ENCODE measurements around the gene TPD52L3.
A peak's percentile ranks its signal among the peaks of the same experiment; 100 is the strongest.

The TPD52L3 gene

GRCh38 chr9:6328103-6328502 lies at the start of gene TPD52L3:
TPD52L3 (plus strand) TSS chr9:6328375; CDS start chr9:6328596, 221 bp downstream.
- TF ChIP-seq POLR2A (IDR thresholded peaks at IDR 0.05; ENCODE audit: extremely low read depth, insufficient read length) (no peak), MYC (IDR thresholded peaks at IDR 0.05; ENCODE audit: low read depth, low read length) (no peak), CTCF (IDR thresholded peaks at IDR 0.05; ENCODE audit: low read depth, low read length) (no peak)
- TF ChIP-seq, protein P1, sequence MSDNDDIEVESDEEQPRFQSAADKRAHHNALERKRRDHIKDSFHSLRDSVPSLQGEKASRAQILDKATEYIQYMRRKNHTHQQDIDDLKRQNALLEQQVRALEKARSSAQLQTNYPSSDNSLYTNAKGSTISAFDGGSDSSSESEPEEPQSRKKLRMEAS (IDR thresholded peaks at IDR 0.05; ENCODE audit: low read depth, low read length) = no peak
- no peak for DNase-seq (ENCODE audit: low read depth)
- H3K4me3 ChIP-seq (ENCODE audit: low read depth, low read length) = no peak within 1 kb of the TSS

- no peak overlapping the region for H3K4me3 ChIP-seq (ENCODE audit: low read depth, low read length)
- TF ChIP-seq MYC (IDR thresholded peaks at IDR 0.05; ENCODE audit: low read depth, low read length) (no peak), CTCF (IDR thresholded peaks at IDR 0.05; ENCODE audit: low read depth, low read length) (no peak), POLR2A (IDR thresholded peaks at IDR 0.05; ENCODE audit: extremely low read depth, insufficient read length) (no peak)
- TF ChIP-seq, protein P1 (IDR thresholded peaks at IDR 0.05; ENCODE audit: low read depth, low read length) = no peak
- DNase-seq (ENCODE audit: low read depth) = no peak
These were observed 26.3 kb upstream of the TPD52L3 start for GRCh38 chr9:6301858-6302257.

DNA sequence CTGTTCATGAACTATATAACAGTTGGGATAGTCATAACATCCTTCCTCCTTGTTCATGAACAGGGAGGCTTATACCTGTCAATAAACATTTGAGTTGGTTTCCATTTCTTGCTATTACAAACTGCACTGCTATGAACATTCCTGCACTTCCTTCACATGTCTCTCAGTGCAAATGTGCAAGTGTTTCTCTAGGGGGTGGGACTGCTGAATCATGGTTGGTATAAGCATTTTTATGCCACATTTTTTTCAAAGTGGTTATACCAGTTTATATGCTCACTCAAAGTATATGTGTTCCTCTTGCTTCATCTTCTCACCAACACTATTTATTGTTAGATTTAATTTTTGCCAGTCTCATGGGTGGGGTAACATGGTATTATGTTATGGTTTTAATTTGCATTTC lies 25.8 kb upstream of the TPD52L3 start:
- no peak for DNase-seq (ENCODE audit: low read depth)
- TF ChIP-seq POLR2A (IDR thresholded peaks at IDR 0.05; ENCODE audit: extremely low read depth, insufficient read length) = no peak
- no peak for TF ChIP-seq MYC (IDR thresholded peaks at IDR 0.05; ENCODE audit: low read depth, low read length)
- no peak for TF ChIP-seq CTCF (IDR thresholded peaks at IDR 0.05; ENCODE audit: low read depth, low read length)
- TF ChIP-seq, protein P1 (IDR thresholded peaks at IDR 0.05; ENCODE audit: low read depth, low read length) = no peak
- H3K4me3 ChIP-seq (ENCODE audit: low read depth, low read length) = no peak overlapping the region

DNA sequence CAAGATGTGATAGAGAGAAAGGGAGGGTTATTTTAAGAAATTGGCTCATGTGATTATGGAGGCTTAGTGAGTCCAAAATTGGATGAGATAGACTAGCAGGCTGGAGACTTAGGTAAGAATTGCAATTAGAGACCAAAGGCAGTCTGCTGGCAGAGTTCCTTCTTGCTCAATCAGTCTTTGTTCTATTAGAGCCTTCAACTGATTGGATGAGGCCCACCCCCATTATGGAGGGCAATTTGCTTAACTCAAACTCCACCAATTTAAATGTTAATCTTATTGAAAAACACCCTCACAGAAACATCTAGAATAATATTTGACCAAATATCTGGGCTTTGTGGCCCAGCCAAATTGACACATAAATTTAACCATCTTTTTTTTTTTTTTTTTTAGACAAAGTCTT lies 23.9 kb upstream of the TPD52L3 start:
- no peak overlapping the region for H3K4me3 ChIP-seq (ENCODE audit: low read depth, low read length)
- no peak for DNase-seq (ENCODE audit: low read depth)
- TF ChIP-seq CTCF (IDR thresholded peaks at IDR 0.05; ENCODE audit: low read depth, low read length) (no peak), POLR2A (IDR thresholded peaks at IDR 0.05; ENCODE audit: extremely low read depth, insufficient read length) (no peak), MYC (IDR thresholded peaks at IDR 0.05; ENCODE audit: low read depth, low read length) (no peak)
- TF ChIP-seq, protein P1 (IDR thresholded peaks at IDR 0.05; ENCODE audit: low read depth, low read length) = no peak

DNA sequence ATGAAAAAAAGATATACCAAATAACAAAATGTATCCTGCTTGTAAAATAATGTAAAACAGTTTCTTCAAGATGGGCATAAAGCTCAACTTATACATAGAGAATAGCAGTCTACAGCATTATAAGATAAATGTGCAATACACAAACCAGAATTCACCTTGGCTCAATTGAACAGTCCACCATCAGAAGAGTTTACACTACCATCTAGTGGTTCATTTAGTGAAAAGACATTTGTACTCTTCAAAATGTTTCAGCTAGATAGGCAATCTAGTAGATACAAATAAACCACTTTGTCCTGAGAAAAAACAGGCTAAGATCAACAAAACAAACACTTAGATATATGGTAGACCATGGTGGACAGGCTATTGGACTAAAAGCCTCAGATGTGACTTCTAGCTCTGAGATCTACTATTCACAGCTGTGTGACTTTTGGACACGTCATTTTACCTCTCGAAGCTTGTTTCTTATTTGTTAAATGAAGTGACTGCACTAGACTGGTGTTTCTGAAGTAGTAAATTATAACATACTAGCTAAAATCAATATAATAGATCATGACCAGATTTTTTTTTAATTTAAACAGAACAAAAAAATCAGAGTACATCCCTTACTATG lies 22.1 kb upstream of the TPD52L3 start:
- TF ChIP-seq, protein P1 (IDR thresholded peaks at IDR 0.05; ENCODE audit: low read depth, low read length) = no peak
- TF ChIP-seq MYC (IDR thresholded peaks at IDR 0.05; ENCODE audit: low read depth, low read length) = no peak
- TF ChIP-seq CTCF (IDR thresholded peaks at IDR 0.05; ENCODE audit: low read depth, low read length) = peak; percentile 39
- no peak for TF ChIP-seq POLR2A (IDR thresholded peaks at IDR 0.05; ENCODE audit: extremely low read depth, insufficient read length)
- peak; percentile 65 for DNase-seq (ENCODE audit: low read depth)

More for the DNA sequence above, 22.1 kb upstream of the TPD52L3 start:
- H3K4me3 ChIP-seq (ENCODE audit: low read depth, low read length) = no peak overlapping the region
